Glutamatergic neuron (in vitro differentiated cells): ENCODE results near the gene ACSS2. TPM values are rescaled to one million over a fixed set of nuclear protein-coding genes. Genes with fewer than 3 reads are reported as not detected.

ENCODE experiments used
- DNase-seq: peaks from one replicate; pipeline ENCODE4 v3.0.0; 2022
- H3K27ac Mint-ChIP-seq: one replicate; pipeline ENCODE4 v1.8.0; 2020; ENCODE audit warnings: mild to moderate bottlenecking, mixed read lengths, inconsistent platforms; ENCODE audit not compliant: unreplicated experiment
- H3K27me3 Mint-ChIP-seq: one replicate; pipeline ENCODE4 v1.8.0; 2020; ENCODE audit warnings: mild to moderate bottlenecking, moderate library complexity, mixed read lengths, inconsistent platforms; ENCODE audit not compliant: unreplicated experiment
- H3K36me3 Mint-ChIP-seq: one replicate; pipeline ENCODE4 v1.8.0; 2020; ENCODE audit warnings: mild to moderate bottlenecking, mixed read lengths, inconsistent platforms; ENCODE audit not compliant: unreplicated experiment
- H3K4me1 Mint-ChIP-seq: one replicate; pipeline ENCODE4 v1.8.0; 2020; ENCODE audit warnings: mild to moderate bottlenecking, low read depth, mixed read lengths, inconsistent platforms; ENCODE audit not compliant: unreplicated experiment
- H3K4me3 Mint-ChIP-seq: one replicate; pipeline ENCODE4 v1.8.0; 2020; ENCODE audit warnings: mild to moderate bottlenecking, mixed read lengths, inconsistent platforms; ENCODE audit not compliant: unreplicated experiment
- H3K9me3 Mint-ChIP-seq: one replicate; pipeline ENCODE4 v1.8.0; 2020; ENCODE audit warnings: mild to moderate bottlenecking, moderate library complexity, mixed read lengths, inconsistent platforms; ENCODE audit not compliant: unreplicated experiment
- total RNA-seq: library from RNA; stranded (reverse); fragmentation: NEBNext Ultra II Directional; extraction: Animal tissue kit (Norgen Biotek cat#: 25700); gene quantifications from one replicate; pipeline ENCODE4 v1.2.1, GENCODE V29; 2021; ENCODE audit not compliant: unreplicated experiment
- TF ChIP-seq, protein P1 (sequence below): fragments of 200-600 bp; sonication (generic); IDR thresholded peaks from one replicate; pipeline ENCODE4 v1.5.0; 2021; ENCODE audit not compliant: partially characterized antibody, unreplicated experiment

Gene ACSS2
- total RNA-seq, 1 donor from 2014 or later = 53.3 TPM

DNA sequence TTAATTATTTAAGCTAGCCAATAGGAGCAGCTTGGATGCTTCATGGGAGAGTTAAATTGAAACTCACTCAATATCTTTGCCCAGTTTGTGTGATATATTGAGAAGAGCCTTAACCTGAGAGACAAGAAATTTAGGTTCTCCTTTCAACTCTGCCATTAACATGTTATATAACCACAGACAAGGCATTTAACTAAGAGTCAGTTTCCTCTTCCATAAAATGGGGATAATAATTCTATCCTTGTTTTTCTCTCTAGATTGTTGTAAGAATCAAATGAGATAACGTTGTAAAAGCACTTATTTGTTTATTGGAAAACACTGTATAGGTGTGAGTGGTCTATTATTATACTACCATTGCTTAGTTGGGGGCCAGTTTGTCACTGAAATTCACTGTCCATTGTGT lies 7.8 kb downstream of the ACSS2 start:
- no peak overlapping the region for H3K27ac Mint-ChIP-seq

DNA sequence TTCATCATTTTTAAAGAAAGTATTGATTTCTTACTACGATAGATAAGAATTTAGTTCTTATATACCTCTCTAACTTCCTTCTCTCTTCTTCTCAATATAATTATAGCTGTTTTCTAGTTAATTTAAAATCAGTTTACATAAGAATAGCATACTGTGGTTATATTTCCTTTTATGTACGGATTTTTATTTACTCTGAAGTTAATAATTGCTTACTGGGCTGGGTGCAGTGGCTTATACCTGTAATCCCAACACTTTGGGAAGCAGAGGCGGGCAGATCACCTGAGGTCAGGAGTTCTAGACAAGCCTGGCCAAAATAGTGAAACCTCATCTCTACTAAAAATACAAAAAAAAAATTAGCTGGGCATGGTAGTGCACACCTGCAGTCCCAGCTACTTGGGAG lies 9.7 kb downstream of the ACSS2 start:
- no peaks in the 10 kb centered on the region for H3K4me1 Mint-ChIP-seq
- TF ChIP-seq, protein P1, sequence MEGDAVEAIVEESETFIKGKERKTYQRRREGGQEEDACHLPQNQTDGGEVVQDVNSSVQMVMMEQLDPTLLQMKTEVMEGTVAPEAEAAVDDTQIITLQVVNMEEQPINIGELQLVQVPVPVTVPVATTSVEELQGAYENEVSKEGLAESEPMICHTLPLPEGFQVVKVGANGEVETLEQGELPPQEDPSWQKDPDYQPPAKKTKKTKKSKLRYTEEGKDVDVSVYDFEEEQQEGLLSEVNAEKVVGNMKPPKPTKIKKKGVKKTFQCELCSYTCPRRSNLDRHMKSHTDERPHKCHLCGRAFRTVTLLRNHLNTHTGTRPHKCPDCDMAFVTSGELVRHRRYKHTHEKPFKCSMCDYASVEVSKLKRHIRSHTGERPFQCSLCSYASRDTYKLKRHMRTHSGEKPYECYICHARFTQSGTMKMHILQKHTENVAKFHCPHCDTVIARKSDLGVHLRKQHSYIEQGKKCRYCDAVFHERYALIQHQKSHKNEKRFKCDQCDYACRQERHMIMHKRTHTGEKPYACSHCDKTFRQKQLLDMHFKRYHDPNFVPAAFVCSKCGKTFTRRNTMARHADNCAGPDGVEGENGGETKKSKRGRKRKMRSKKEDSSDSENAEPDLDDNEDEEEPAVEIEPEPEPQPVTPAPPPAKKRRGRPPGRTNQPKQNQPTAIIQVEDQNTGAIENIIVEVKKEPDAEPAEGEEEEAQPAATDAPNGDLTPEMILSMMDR = no peak
- no peak for DNase-seq
- no peaks in the 10 kb centered on the region for H3K36me3 Mint-ChIP-seq
- H3K9me3 Mint-ChIP-seq = no peaks in the 10 kb centered on the region
- H3K27ac Mint-ChIP-seq = no peak overlapping the region
- no peak overlapping the region for H3K4me3 Mint-ChIP-seq
- H3K27me3 Mint-ChIP-seq = no peaks in the 10 kb centered on the region

More for the DNA sequence above, 7.8 kb downstream of the ACSS2 start:
- Mint-ChIP-seq H3K9me3 (no peaks in the 10 kb centered on the region), H3K4me1 (no peaks in the 10 kb centered on the region), H3K36me3 (no peaks in the 10 kb centered on the region), H3K27me3 (no peaks in the 10 kb centered on the region), H3K4me3 (no peak overlapping the region)
- no peak for DNase-seq
- TF ChIP-seq, protein P1 = no peak

DNA sequence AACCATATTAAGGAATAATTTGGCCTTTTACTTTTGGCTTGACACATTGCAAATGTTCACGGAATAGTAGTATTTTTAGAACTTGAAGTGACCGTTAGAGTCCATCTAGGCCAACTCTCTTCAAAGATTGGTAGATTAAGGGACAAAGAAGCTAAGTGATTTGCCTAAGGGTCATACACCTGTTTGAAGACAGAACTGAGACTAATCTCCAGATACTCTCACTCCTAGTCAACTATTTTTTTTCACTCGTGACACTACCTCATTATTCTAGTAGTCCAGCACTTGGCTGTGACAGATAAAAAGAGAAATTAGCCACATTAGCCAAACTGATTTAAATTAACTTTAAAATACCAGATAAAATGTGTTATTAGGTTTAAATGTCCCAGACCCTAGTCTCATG lies 10.6 kb downstream of the ACSS2 start:
- DNase-seq = no peak
- no peak overlapping the region for H3K27ac Mint-ChIP-seq
- no peaks in the 10 kb centered on the region for H3K9me3 Mint-ChIP-seq
- no peaks in the 10 kb centered on the region for H3K36me3 Mint-ChIP-seq
- no peaks in the 10 kb centered on the region for H3K27me3 Mint-ChIP-seq
- H3K4me1 Mint-ChIP-seq = no peaks in the 10 kb centered on the region
- no peak overlapping the region for H3K4me3 Mint-ChIP-seq
- TF ChIP-seq, protein P1 = no peak

DNA sequence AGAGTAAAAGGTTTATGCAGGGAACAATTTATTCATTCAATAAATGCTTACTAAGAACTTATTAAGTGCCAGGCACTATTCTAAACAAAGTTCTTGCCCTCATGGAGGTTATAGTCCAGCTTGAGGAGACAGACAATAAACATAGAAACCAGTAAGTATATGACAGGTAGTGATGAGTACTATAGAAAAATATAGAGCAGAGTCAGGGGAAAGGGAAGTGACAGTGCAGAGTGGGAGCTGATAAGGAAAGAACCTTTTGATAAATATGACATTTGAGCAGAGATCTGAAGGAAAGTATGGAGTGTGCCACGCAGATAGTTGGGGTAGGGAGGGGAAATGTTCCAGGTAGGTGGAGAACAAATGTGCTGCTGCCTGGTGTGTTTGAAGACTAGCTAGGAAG lies 12.1 kb downstream of the ACSS2 start:
- Mint-ChIP-seq H3K4me1 (no peaks in the 10 kb centered on the region), H3K27me3 (no peaks in the 10 kb centered on the region), H3K9me3 (no peaks in the 10 kb centered on the region), H3K4me3 (no peak overlapping the region), H3K27ac (no peak overlapping the region), H3K36me3 (no peaks in the 10 kb centered on the region)
- no peak for DNase-seq
- TF ChIP-seq, protein P1 = no peak

DNA sequence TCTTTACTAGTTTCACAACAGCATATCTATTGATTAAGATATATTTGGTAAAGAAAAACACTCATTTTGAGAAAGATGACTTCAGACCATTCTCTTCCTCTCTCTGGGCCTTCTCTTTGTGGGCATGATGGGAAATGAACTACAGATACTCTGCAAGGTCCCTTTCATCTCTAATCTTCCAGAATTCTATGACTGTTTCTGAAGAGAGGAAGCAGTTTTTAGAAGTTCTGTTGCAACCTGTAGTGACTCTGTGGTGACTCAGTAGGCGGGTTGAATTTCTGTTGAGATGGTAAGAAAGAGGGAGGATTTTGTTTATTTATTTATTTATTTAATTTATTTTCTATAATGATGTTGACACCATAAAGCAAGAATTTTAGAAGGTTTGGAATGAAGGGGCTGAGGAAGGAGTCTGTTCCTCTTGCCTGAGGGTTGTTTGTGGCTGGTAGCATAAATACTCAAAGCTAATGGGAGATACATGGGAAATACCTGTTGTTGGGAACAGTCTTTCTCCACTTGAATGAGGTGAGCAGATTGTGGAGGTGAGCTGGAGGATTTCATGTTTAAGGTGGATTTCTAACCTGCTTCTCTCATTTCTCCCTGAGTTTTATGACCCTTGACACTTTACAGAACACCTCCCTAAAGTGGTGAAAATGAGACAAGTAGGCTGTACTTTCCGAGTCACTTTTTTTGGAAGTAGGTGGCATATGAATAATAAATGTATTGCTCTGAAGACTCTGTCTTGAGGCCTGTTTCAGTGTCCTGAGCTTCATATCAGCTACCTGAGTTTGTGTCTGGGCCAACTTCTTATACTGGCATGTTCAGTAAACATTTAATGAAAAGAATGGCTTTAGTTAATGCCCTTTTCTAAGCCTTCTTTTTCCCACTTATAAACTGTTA lies 15.0 kb downstream of the ACSS2 start:
- Mint-ChIP-seq H3K9me3 (no peaks in the 10 kb centered on the region), H3K4me1 (no peaks in the 10 kb centered on the region), H3K27ac (no peak overlapping the region), H3K36me3 (no peaks in the 10 kb centered on the region), H3K27me3 (no peaks in the 10 kb centered on the region), H3K4me3 (no peak overlapping the region)
- TF ChIP-seq, protein P1 = no peak
- no peak for DNase-seq
